PC-9 (cell line): ENCODE measurements around the gene PCDH9.

Experiments
- CTCF ChIP-seq: fragments of 200-600 bp; sonication (generic); conservative IDR thresholded peaks from 2 replicates; pipeline ENCODE4 v1.6.1; 2017; ENCODE audit warnings: mixed run types, antibody characterized with exemption, mild to moderate bottlenecking, moderate library complexity
- EZH2 ChIP-seq: fragments of 200-600 bp; sonication (generic); IDR thresholded peaks from 2 replicates; pipeline ENCODE4 v1.8.0; 2017; ENCODE audit warnings: antibody characterized with exemption, low read depth

- no peak for TF ChIP-seq CTCF
- no peak for TF ChIP-seq EZH2
These were observed 712.1 kb downstream of the PCDH9 start for GRCh38 chr13:66518068-66518467.
